Mucosa of stomach (tissue), 1 donor: ENCODE data around the gene ITIH1.
"Not testable (repeated sequence)": the region's sequence is repeated elsewhere in the genome, so short reads cannot be mapped to it uniquely, and the experiment has no call there.

Experiments
- H3K27me3 ChIP-seq: one replicate; pipeline ENCODE4 v1.7.0; 2013; ENCODE audit warnings: mild to moderate bottlenecking, low read length; ENCODE audit not compliant: control insufficient read depth, insufficient read depth
- H3K36me3 ChIP-seq: one replicate; pipeline ENCODE4 v1.7.0; 2013; ENCODE audit warnings: low read length; ENCODE audit not compliant: control insufficient read depth, insufficient read depth
- H3K4me1 ChIP-seq: one replicate; pipeline ENCODE4 v1.7.0; 2013; ENCODE audit warnings: mild to moderate bottlenecking, low read length; ENCODE audit not compliant: control insufficient read depth, insufficient read depth
- H3K4me3 ChIP-seq: one replicate; pipeline ENCODE4 v1.7.0; 2013; ENCODE audit warnings: low read length
- H3K9ac ChIP-seq: one replicate; pipeline ENCODE4 v1.7.0; 2013; ENCODE audit warnings: mild to moderate bottlenecking, low read length, moderate library complexity
- H3K9me3 ChIP-seq: one replicate; pipeline ENCODE4 v1.7.0; 2013; ENCODE audit warnings: mild to moderate bottlenecking, low read length, moderate library complexity; ENCODE audit not compliant: control insufficient read depth
- donor health status: Pancreatic carcinoma.

Gene ITIH1

DNA sequence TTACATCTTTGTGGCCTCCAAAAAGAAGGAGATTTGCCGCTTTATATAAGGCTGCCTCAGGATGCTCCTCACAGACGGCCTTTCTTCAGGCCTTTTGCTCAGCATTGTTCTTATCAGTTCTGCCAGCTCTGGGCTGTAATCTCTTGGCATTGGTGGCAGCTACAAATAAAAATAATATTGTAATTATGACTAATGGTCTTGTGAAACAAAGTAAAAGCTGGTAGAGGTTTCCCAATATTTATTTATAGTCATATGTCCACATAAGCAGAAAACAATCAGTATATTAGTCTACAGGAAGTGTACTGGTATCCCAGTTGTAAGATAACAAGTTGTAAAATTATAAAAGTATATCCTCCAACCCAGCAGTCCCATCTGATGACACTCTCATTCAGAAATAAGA lies 13.9 kb upstream of the ITIH1 start:
- Histone ChIP-seq H3K36me3 (no peaks in the 10 kb centered on the region), H3K27me3 (no peaks in the 10 kb centered on the region), H3K4me3 (no peak overlapping the region), H3K9ac (no peak overlapping the region), H3K4me1 (no peaks in the 10 kb centered on the region), H3K9me3 (no peaks in the 10 kb centered on the region)

GRCh38 chr3:52769786-52770455 lies 7.5 kb upstream of the ITIH1 start:
- Histone ChIP-seq H3K36me3 (no peaks in the 10 kb centered on the region), H3K4me3 (peak overlapping the region; percentile 96), H3K27me3 (no peaks in the 10 kb centered on the region), H3K9ac (peak overlapping the region; percentile 82), H3K4me1 (peaks cover 13% of the 10 kb centered on the region), H3K9me3 (no peaks in the 10 kb centered on the region)

- Histone ChIP-seq H3K36me3 (no peaks in the 10 kb centered on the region), H3K4me1 (peaks cover 21% of the 10 kb centered on the region), H3K27me3 (no peaks in the 10 kb centered on the region), H3K4me3 (peak within 1 kb of the TSS; percentile 96), H3K9me3 (no peaks in the 10 kb centered on the region), H3K9ac (peak within 1 kb of the TSS; percentile 82)
Observed at GRCh38 chr3:52770496-52771333, 6.7 kb upstream of the ITIH1 start, which contains the start of gene NEK4. Gene NEK4, minus strand, starts transcription at chr3:52770940. Its CDS starts 194 bp downstream, at chr3:52770746.

GRCh38 chr3:52771334-52771681 lies 6.1 kb upstream of the ITIH1 start:
- H3K4me3 ChIP-seq: peak overlapping the region; percentile 96
- no peaks in the 10 kb centered on the region for H3K9me3 ChIP-seq
- H3K27me3 ChIP-seq: no peaks in the 10 kb centered on the region
- H3K9ac ChIP-seq: peak overlapping the region; percentile 82
- no peaks in the 10 kb centered on the region for H3K36me3 ChIP-seq
- H3K4me1 ChIP-seq: peaks cover 27% of the 10 kb centered on the region

DNA sequence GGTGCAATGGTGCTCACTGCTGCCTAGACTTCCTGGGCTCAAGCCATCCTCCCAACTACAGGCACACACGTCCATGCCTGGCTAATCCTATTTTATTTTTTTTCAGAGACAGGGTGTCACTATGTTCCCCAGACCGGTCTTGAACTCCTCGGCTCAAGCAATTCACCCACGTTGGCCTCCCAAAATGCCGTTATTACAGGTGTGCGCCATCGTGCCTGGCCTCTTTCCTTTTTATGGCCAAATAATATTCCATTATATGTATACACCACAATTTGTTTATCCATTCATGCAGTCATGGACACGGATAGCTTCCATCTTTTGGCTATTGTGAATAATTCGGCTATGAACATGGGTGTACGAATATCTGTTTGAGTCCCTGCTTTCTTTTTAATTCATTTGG lies 5.7 kb upstream of the ITIH1 start:
- Histone ChIP-seq H3K9me3 (no peaks in the 10 kb centered on the region), H3K9ac (peak overlapping the region; percentile 82), H3K4me1 (peaks cover 29% of the 10 kb centered on the region), H3K36me3 (no peaks in the 10 kb centered on the region), H3K27me3 (no peaks in the 10 kb centered on the region), H3K4me3 (no peak overlapping the region)

GRCh38 chr3:52773361-52774065 lies 3.9 kb upstream of the ITIH1 start:
- no peak overlapping the region for H3K9ac ChIP-seq
- H3K36me3 ChIP-seq: no peaks in the 10 kb centered on the region
- H3K27me3 ChIP-seq: no peaks in the 10 kb centered on the region
- H3K9me3 ChIP-seq: no peaks in the 10 kb centered on the region
- H3K4me1 ChIP-seq: peaks cover 29% of the 10 kb centered on the region
- H3K4me3 ChIP-seq: no peak overlapping the region

DNA sequence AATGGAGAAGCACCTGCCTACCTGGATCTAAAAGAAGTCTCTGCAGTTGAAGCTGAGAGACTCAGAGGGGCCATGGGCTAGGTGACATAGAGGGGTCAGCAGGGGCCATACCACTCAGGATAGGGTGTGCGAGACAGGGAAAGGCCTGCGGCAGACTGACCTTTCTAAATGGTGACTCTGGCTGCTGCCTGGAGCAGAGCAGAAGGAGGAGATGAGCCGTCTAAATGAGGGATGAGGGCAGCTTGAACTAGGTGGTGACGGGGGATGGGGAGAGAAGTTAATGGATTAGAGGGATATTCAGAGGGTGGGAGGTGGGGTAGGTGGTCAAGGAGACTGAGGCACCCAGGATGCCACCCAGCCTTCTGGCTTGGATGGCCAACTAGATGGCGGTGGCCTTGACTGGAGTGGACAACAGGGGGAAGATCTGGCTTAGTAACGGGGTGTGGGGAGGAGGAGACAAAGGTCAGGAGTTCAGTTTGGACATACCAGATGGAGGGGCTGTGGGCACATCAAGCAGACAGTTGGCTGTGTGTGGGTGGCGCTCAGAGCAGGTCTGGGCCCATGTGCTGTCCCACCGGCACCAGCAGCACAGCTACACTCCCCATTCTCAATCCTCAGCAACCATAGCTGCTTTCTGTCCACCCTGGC lies 3.2 kb upstream of the ITIH1 start:
- Histone ChIP-seq H3K36me3 (no peaks in the 10 kb centered on the region), H3K9me3 (no peaks in the 10 kb centered on the region), H3K9ac (no peak overlapping the region), H3K4me1 (peaks cover 29% of the 10 kb centered on the region), H3K4me3 (no peak overlapping the region), H3K27me3 (no peaks in the 10 kb centered on the region)

DNA sequence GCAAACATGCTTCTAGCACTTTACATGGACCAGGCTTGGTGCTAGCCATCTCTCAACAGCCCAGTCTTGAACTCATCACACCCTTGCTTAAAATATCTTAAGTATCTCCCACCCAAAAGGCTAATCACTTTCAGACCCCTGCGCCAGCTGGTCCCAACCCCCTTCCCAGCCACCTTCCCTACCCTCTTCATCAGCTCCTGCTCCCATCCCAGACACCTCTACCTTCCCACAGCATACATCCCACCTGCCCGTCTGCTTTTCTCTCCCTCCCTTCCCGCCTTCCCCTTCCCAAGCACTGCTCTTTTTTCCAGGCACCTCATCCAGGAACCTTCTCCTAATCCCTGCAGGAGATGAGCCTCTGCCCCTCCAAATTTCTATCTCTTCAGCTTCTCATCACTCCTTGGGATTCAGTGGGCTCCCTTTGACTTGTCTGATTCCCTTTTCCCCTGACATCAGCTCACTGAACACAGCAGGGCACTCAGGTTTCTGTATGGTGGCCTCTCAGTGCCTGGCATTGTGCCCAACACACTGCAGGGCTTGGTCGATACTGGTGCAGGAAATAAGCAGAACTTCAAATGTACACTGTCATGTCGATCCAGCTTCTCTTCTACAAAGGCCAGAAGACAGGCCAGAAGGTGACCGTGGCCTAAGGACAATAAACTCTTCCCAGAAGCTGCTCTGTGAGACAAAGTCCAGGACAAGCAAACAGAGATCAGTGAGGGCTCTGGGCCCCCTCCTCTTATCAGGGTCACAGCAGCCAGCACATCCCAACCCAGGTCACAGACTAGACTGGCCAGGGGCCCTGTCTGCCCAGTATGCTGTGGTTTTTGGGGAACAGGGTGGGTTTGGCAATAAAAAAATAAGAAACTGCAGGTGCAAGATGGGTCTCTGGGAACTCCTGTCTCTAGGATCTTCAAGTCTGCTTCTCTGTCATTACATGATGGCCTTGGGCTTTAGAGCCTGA lies 2.2 kb upstream of the ITIH1 start:
- Histone ChIP-seq H3K36me3 (no peaks in the 10 kb centered on the region), H3K4me3 (no peak overlapping the region), H3K9me3 (no peaks in the 10 kb centered on the region), H3K9ac (no peak overlapping the region), H3K4me1 (peaks cover 23% of the 10 kb centered on the region), H3K27me3 (no peaks in the 10 kb centered on the region)

DNA sequence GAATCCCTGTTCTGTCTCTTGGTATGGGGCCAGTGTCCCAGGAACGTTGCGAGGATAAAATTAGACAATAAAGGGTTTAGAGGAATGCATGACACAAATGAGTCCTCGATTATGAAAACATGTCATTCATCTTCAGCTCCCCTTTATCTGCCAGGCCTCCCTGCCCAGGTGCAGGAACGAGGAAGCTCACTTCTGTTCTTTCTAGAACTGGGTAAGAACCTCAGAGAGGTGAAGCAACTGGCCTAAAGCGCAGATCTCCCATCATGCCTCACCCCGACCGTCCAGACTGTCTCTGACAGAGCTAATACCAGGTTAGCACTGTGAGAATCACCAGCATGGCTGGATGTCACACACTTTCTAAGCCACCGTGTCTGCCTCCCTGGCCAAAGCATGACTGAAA lies 1.5 kb upstream of the ITIH1 start:
- Histone ChIP-seq H3K9me3 (no peaks in the 10 kb centered on the region), H3K36me3 (no peaks in the 10 kb centered on the region), H3K9ac (no peak overlapping the region), H3K27me3 (no peaks in the 10 kb centered on the region), H3K4me1 (peaks cover 23% of the 10 kb centered on the region), H3K4me3 (no peak overlapping the region)

- not testable (repeated sequence) for H3K27me3 ChIP-seq, H3K9ac ChIP-seq, H3K9me3 ChIP-seq, H3K4me3 ChIP-seq, H3K36me3 ChIP-seq
- peaks cover 19% of the 10 kb centered on the region for H3K4me1 ChIP-seq
Observed at GRCh38 chr3:52776486-52776885, 913 bp upstream of the ITIH1 start.
